Upper lobe of right lung (tissue), 1 donor: ENCODE data around the gene EPB41L3. TPM values are rescaled to one million over a fixed set of nuclear protein-coding genes. Genes with fewer than 3 reads are reported as not detected.

ENCODE experiments used
- ATAC-seq: fragments of 200-7000 bp; cut with Tn5 transposase; one replicate; pipeline ENCODE4 v1.9.1; 2020; ENCODE audit warnings: mild to moderate bottlenecking, moderate library complexity
- DNase-seq: peaks from one replicate; pipeline ENCODE4 v3.0.0-alpha.2; 2020
- H3K27ac ChIP-seq: fragments of 200-600 bp; one replicate; pipeline ENCODE4 v1.8.0; 2022
- H3K27me3 ChIP-seq: fragments of 200-600 bp; one replicate; pipeline ENCODE4 v1.8.0; 2022; ENCODE audit warnings: mild to moderate bottlenecking
- H3K36me3 ChIP-seq: fragments of 200-600 bp; one replicate; pipeline ENCODE4 v1.8.0; 2022
- H3K4me1 ChIP-seq: fragments of 200-600 bp; one replicate; pipeline ENCODE4 v1.8.0; 2022
- H3K4me3 ChIP-seq: fragments of 200-600 bp; one replicate; pipeline ENCODE4 v1.8.0; 2022; ENCODE audit warnings: mild to moderate bottlenecking
- H3K9me3 ChIP-seq: fragments of 200-600 bp; one replicate; pipeline ENCODE4 v1.8.0; 2022
- CTCF ChIP-seq: fragments of 200-600 bp; IDR thresholded peaks from one replicate; pipeline ENCODE4 v1.8.0; 2022; ENCODE audit warnings: antibody characterized with exemption
- intact Hi-C: fragments of 100-400 bp; cut with DNase I; formaldehyde crosslinking; loops from one replicate; pipeline ENCODE4 v1.11.0; 2022
- total RNA-seq: library from RNA; stranded (reverse); fragmentation: NEBNext Ultra II Directional; extraction: Animal tissue kit (Norgen Biotek cat#: 25700); gene quantifications from one replicate; pipeline ENCODE4 v1.2.1, GENCODE V29; 2021
- donor health status: DM: no; HTN: yes; CAD: no; lungs with severe emphysema.

The EPB41L3 gene
- total RNA-seq, 1 donor from 2014 or later: 68.9 TPM

GRCh38 chr18:5507756-5508155, 36.0 kb downstream of the EPB41L3 start:
- no peaks in the 10 kb centered on the region for H3K27me3 ChIP-seq
- no peaks in the 10 kb centered on the region for H3K36me3 ChIP-seq
- H3K27ac ChIP-seq: no peak overlapping the region
- ATAC-seq: no peak
- H3K4me1 ChIP-seq: no peaks in the 10 kb centered on the region
- no peak for DNase-seq
- no peaks in the 10 kb centered on the region for H3K9me3 ChIP-seq
- H3K4me3 ChIP-seq: no peak overlapping the region
- no peak for TF ChIP-seq CTCF
- intact Hi-C loops: no loop called here

DNA sequence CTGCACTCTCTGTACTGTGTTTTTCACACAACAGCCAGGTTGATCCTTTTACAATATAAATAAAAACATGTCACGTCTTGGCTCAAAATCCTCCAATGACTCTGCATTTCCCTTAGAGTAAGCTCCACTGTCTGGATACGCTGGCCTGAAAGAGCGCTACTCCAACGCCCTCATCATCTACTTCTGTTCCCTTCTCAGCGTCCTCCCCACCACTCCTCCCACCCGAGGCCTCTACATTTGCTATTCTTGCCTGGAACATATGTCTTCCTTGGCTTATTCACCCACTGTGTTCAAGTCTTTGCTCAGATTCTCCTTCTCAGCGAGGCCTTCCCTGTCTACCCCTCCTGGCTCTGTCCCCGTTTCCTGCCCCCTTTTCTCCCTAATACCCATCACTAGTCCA, 37.6 kb downstream of the EPB41L3 start:
- no peaks in the 10 kb centered on the region for H3K36me3 ChIP-seq
- H3K4me1 ChIP-seq: no peaks in the 10 kb centered on the region
- DNase-seq (no peak), ATAC-seq (no peak)
- TF ChIP-seq CTCF: no peak
- H3K27ac ChIP-seq: no peak overlapping the region
- H3K9me3 ChIP-seq: no peaks in the 10 kb centered on the region
- intact Hi-C loops: no loop called here
- no peak overlapping the region for H3K4me3 ChIP-seq
- no peaks in the 10 kb centered on the region for H3K27me3 ChIP-seq

- Histone ChIP-seq H3K27ac (no peak overlapping the region), H3K4me3 (no peak overlapping the region), H3K36me3 (no peaks in the 10 kb centered on the region), H3K4me1 (no peaks in the 10 kb centered on the region), H3K9me3 (no peaks in the 10 kb centered on the region), H3K27me3 (no peaks in the 10 kb centered on the region)
- ATAC-seq (no peak), DNase-seq (no peak)
- TF ChIP-seq CTCF: no peak
- intact Hi-C loops: no loop called here
These were observed 40.1 kb downstream of the EPB41L3 start for GRCh38 chr18:5503740-5504139.

- H3K9me3 ChIP-seq: no peaks in the 10 kb centered on the region
- H3K27me3 ChIP-seq: no peaks in the 10 kb centered on the region
- TF ChIP-seq CTCF: no peak
- no peak for DNase-seq
- H3K4me1 ChIP-seq: no peaks in the 10 kb centered on the region
- intact Hi-C loops: no loop called here
- no peaks in the 10 kb centered on the region for H3K36me3 ChIP-seq
- H3K27ac ChIP-seq: no peak overlapping the region
- no peak for ATAC-seq
- H3K4me3 ChIP-seq: no peak overlapping the region
These were observed 43.4 kb downstream of the EPB41L3 start for GRCh38 chr18:5500158-5500939.

- Histone ChIP-seq H3K4me3 (no peak overlapping the region), H3K9me3 (no peaks in the 10 kb centered on the region), H3K27ac (no peak overlapping the region), H3K36me3 (no peaks in the 10 kb centered on the region), H3K27me3 (no peaks in the 10 kb centered on the region), H3K4me1 (no peaks in the 10 kb centered on the region)
- ATAC-seq: no peak
- TF ChIP-seq CTCF: no peak
- DNase-seq: no peak
- intact Hi-C loops: no loop called here
These were observed 45.3 kb downstream of the EPB41L3 start for GRCh38 chr18:5498452-5498851.

- intact Hi-C loops: no loop called here
- Histone ChIP-seq H3K36me3 (no peaks in the 10 kb centered on the region), H3K27me3 (no peaks in the 10 kb centered on the region), H3K4me1 (no peaks in the 10 kb centered on the region), H3K27ac (no peak overlapping the region), H3K9me3 (no peaks in the 10 kb centered on the region), H3K4me3 (no peak overlapping the region)
- no peak for DNase-seq
- ATAC-seq: no peak
- no peak for TF ChIP-seq CTCF
These were observed 47.5 kb downstream of the EPB41L3 start for GRCh38 chr18:5496305-5496704.
